CD4-positive, alpha-beta T cell (primary cell): ENCODE results near the gene SYNE1. TPM values are rescaled to one million over a fixed set of nuclear protein-coding genes. Genes with fewer than 3 reads are reported as not detected.

ENCODE experiments used
- ATAC-seq: fragments of 200-7000 bp; cut with Tn5 transposase; one replicate; pipeline ENCODE4 v1.10.0; 2022; ENCODE audit warnings: mild to moderate bottlenecking; ENCODE audit not compliant: poor library complexity
- CTCF ChIA-PET: fragments of 350-600 bp; sonication (Branson Sonifier 250); formaldehyde crosslinking; loops from one replicate; lab custom pipeline; 2021; ENCODE audit warnings: antibody characterized with exemption, inconsistent platforms; lab: Charles Lee
- POLR2A ChIA-PET: fragments of 350-600 bp; sonication (Branson Sonifier 250); formaldehyde crosslinking; loops from one replicate; lab custom pipeline; 2021; ENCODE audit warnings: antibody characterized with exemption, inconsistent platforms; lab: Charles Lee
- DNase-seq, 14 experiments: peaks; one replicate each; pipeline ENCODE4 v3.0.0-alpha.2; 2013 to 2020; ENCODE audit warnings: mixed read lengths in 2 of 14
- H3K27ac ChIP-seq, 2 donors: one replicate each; pipeline versions ENCODE4 v1.5.1 to v1.7.0; 2013; ENCODE audit warnings: low read length in 2 of 2, low read depth in 1 of 2, mild to moderate bottlenecking in 1 of 2
- H3K27me3 ChIP-seq, 2 experiments: 1 replicate in 1 of 2; 2 replicates in 1 of 2; pipeline versions ENCODE4 v1.6.1 to v1.7.0; 2013; ENCODE audit warnings: low read length in 2 of 2, control low read depth in 1 of 2, mild to moderate bottlenecking in 1 of 2, moderate library complexity in 1 of 2; ENCODE audit not compliant: insufficient read depth in 2 of 2, control insufficient read depth in 1 of 2
- H3K36me3 ChIP-seq: one replicate; pipeline ENCODE4 v1.6.1; 2013; ENCODE audit warnings: low read length, control low read depth; ENCODE audit not compliant: insufficient read depth
- H3K4me1 ChIP-seq: one replicate; pipeline ENCODE4 v1.6.1; 2013; ENCODE audit warnings: low read length, control low read depth; ENCODE audit not compliant: insufficient read depth
- H3K4me3 ChIP-seq: one replicate; pipeline ENCODE4 v1.5.1; 2013; ENCODE audit warnings: mild to moderate bottlenecking, low read length, moderate library complexity
- H3K9me3 ChIP-seq, 2 experiments: 1 replicate in 1 of 2; 2 replicates in 1 of 2; pipeline versions ENCODE4 v1.6.1 to v1.7.0; 2013; ENCODE audit warnings: low read length in 2 of 2, mild to moderate bottlenecking in 2 of 2, control low read depth in 1 of 2, moderate library complexity in 1 of 2; ENCODE audit not compliant: control insufficient read depth in 1 of 2, insufficient read depth in 1 of 2
- H3K27ac Mint-ChIP-seq: one replicate; pipeline ENCODE4 v1.8.0; 2020; ENCODE audit warnings: mixed read lengths
- H3K27me3 Mint-ChIP-seq: one replicate; pipeline ENCODE4 v1.8.0; 2021; ENCODE audit warnings: mixed read lengths
- H3K36me3 Mint-ChIP-seq: one replicate; pipeline ENCODE4 v1.8.0; 2021; ENCODE audit warnings: low read depth, mixed read lengths
- H3K4me1 Mint-ChIP-seq: one replicate; pipeline ENCODE4 v1.8.0; 2021; ENCODE audit warnings: low read depth, mixed read lengths
- H3K4me3 Mint-ChIP-seq: one replicate; pipeline ENCODE4 v1.8.0; 2020; ENCODE audit warnings: mild to moderate bottlenecking, mixed read lengths
- H3K9me3 Mint-ChIP-seq: one replicate; pipeline ENCODE4 v1.8.0; 2020; ENCODE audit warnings: mixed read lengths
- CTCF ChIP-seq: fragments of 200-600 bp; IDR thresholded peaks from one replicate; pipeline ENCODE4 v1.8.0; 2022; ENCODE audit warnings: antibody characterized with exemption, mild to moderate bottlenecking
- intact Hi-C, 2 experiments: fragments of 100-400 bp; cut with DNase I in 1 of 2; cut with micrococcal nuclease in 1 of 2; formaldehyde crosslinking; loops; one replicate each; pipeline versions ENCODE4 v1.15.1 to v1.9.0; 2023 to 2025; cut with DNase I, micrococcal nuclease
- total RNA-seq, 174 experiments: library from RNA in 2 of 174; stranded (reverse) in 2 of 174; gene quantifications; one replicate each; pipeline ENCODE4 v1.2.3 and lab custom pipeline; 2021 to 2026

Gene SYNE1
- total RNA-seq, 2 experiments from 2014 or later, result 94.9 to 108 TPM

GRCh38 chr6:152135755-152136448 is 501.3 kb downstream of the SYNE1 start:
- peak overlapping the region; percentile 25 for H3K27ac Mint-ChIP-seq
- ATAC-seq (no peak), DNase-seq (no peak)
- H3K9me3 ChIP-seq, result no peaks in the 10 kb centered on the region
- no peaks in the 10 kb centered on the region for H3K9me3 Mint-ChIP-seq
- TF ChIP-seq CTCF, result no peak
- H3K4me3 Mint-ChIP-seq, result no peak overlapping the region
- no peaks in the 10 kb centered on the region for H3K4me1 ChIP-seq
- no peaks in the 10 kb centered on the region for H3K4me1 Mint-ChIP-seq
- intact Hi-C loops, result loop anchor here in 1 of 2 experiments (5.0 kb wide), 1 partner anchor 131 kb away; no protein-coding TSS in a partner anchor
- H3K36me3 ChIP-seq, result peaks cover 93% of the 10 kb centered on the region
- ChIA-PET POLR2A (no interaction called here), CTCF (no interaction called here)
- no peaks in the 10 kb centered on the region for H3K27me3 ChIP-seq
- H3K27me3 Mint-ChIP-seq, result no peaks in the 10 kb centered on the region
- peaks cover 96% of the 10 kb centered on the region for H3K36me3 Mint-ChIP-seq
- H3K4me3 ChIP-seq, result no peak overlapping the region
- H3K27ac ChIP-seq, result no peak overlapping the region

DNA sequence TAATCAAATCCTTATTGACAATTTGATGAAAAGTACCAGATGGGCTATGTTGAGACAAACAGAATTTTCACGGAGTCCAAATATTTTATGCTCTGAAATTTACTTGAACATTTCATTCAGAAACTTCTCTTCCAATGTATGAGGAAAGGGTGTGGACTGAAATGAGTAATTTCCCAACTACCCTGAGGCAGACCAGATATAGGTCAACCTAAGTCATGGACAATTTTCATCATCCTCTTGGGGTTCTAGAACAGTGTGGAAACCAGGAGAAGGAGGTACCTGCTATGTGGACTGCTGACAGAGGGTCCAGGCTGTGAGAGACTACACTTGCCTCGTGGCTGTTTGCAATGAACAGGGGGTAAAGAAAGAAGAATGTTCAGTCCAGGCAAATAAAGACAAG is 506.7 kb downstream of the SYNE1 start:
- no peaks in the 10 kb centered on the region for H3K9me3 Mint-ChIP-seq
- no peaks in the 10 kb centered on the region for H3K4me1 Mint-ChIP-seq
- Histone ChIP-seq H3K27ac (no peak overlapping the region), H3K4me1 (no peaks in the 10 kb centered on the region), H3K36me3 (peaks cover 94% of the 10 kb centered on the region), H3K9me3 (no peaks in the 10 kb centered on the region), H3K4me3 (no peak overlapping the region), H3K27me3 (no peaks in the 10 kb centered on the region)
- H3K36me3 Mint-ChIP-seq, result peaks cover 99% of the 10 kb centered on the region
- DNase-seq, result no peak
- ATAC-seq, result no peak
- ChIA-PET CTCF (no interaction called here), POLR2A (no interaction called here)
- H3K27ac Mint-ChIP-seq, result peak overlapping the region; percentile 63
- no peaks in the 10 kb centered on the region for H3K27me3 Mint-ChIP-seq
- intact Hi-C loops, result no loop called here
- TF ChIP-seq CTCF, result no peak
- no peak overlapping the region for H3K4me3 Mint-ChIP-seq

- no peaks in the 10 kb centered on the region for H3K4me1 Mint-ChIP-seq
- POLR2A ChIA-PET, result no interaction called here
- H3K27me3 Mint-ChIP-seq, result no peaks in the 10 kb centered on the region
These were observed 507.4 kb downstream of the SYNE1 start for GRCh38 chr6:152129691-152130151.

More at GRCh38 chr6:152129691-152130151, 507.4 kb downstream of the SYNE1 start:
- CTCF ChIA-PET, result no interaction called here
- H3K36me3 Mint-ChIP-seq, result peaks cover 99% of the 10 kb centered on the region
- no peak for TF ChIP-seq CTCF
- Histone ChIP-seq H3K36me3 (peaks cover 94% of the 10 kb centered on the region), H3K4me1 (no peaks in the 10 kb centered on the region), H3K4me3 (no peak overlapping the region), H3K27ac (no peak overlapping the region), H3K9me3 (no peaks in the 10 kb centered on the region), H3K27me3 (no peaks in the 10 kb centered on the region)
- H3K9me3 Mint-ChIP-seq, result no peaks in the 10 kb centered on the region
- peak overlapping the region; percentile 63 for H3K27ac Mint-ChIP-seq
- DNase-seq (no peak), ATAC-seq (no peak)
- H3K4me3 Mint-ChIP-seq, result no peak overlapping the region
- intact Hi-C loops, result loop anchor here in 1 of 2 experiments (10.0 kb wide), 2 partner anchors 365 to 685 kb away; no protein-coding TSS in a partner anchor
